HEK293T (cell line): ENCODE results near the gene TMEM132D.

Experiments used
- CTCF ChIA-PET: fragments of 350-600 bp; formaldehyde crosslinking; extraction: SDS; loops from one replicate; lab custom pipeline; 2021; ENCODE audit warnings: antibody characterized with exemption, inconsistent platforms; lab: Yijun Ruan, JAX
- POLR2A ChIA-PET: fragments of 350-600 bp; formaldehyde crosslinking; extraction: SDS; loops from one replicate; lab custom pipeline; 2020; ENCODE audit warnings: antibody characterized with exemption, inconsistent platforms; lab: Yijun Ruan, JAX
- DNase-seq: peaks from one replicate; pipeline ENCODE4 v3.0.0; 2012; ENCODE audit warnings: mixed read lengths; ENCODE audit errors: extremely low spot score
- ARNT ChIP-seq: fragments of 450-650 bp; IDR thresholded peaks from 2 replicates; pipeline ENCODE4 v1.6.1; 2017; ENCODE audit warnings: mild to moderate bottlenecking
- BHLHE40 ChIP-seq: fragments of 450-650 bp; IDR thresholded peaks from 2 replicates; pipeline ENCODE4 v1.6.1; 2016; ENCODE audit warnings: mild to moderate bottlenecking, moderate library complexity, borderline replicate concordance
- CTBP1 ChIP-seq: fragments of 450-650 bp; IDR thresholded peaks from 2 replicates; pipeline ENCODE4 v1.6.1; 2016; ENCODE audit warnings: borderline replicate concordance
- ELF4 ChIP-seq: fragments of 450-650 bp; IDR thresholded peaks from 2 replicates; pipeline ENCODE4 v1.6.1; 2017; ENCODE audit warnings: antibody characterized with exemption
- FOXA1 ChIP-seq: fragments of 450-650 bp; IDR thresholded peaks from 2 replicates; pipeline ENCODE4 v1.6.1; 2016; ENCODE audit warnings: mild to moderate bottlenecking
- FOXK2 ChIP-seq: fragments of 450-650 bp; IDR thresholded peaks from 2 replicates; pipeline ENCODE4 v1.6.1; 2016; ENCODE audit warnings: mild to moderate bottlenecking
- FOXM1 ChIP-seq: fragments of 450-650 bp; IDR thresholded peaks from 2 replicates; pipeline ENCODE4 v1.6.1; 2017; ENCODE audit warnings: mild to moderate bottlenecking, borderline replicate concordance
- HDGF ChIP-seq: fragments of 450-650 bp; IDR thresholded peaks from 2 replicates; pipeline ENCODE4 v1.6.1; 2017; ENCODE audit warnings: antibody characterized with exemption, borderline replicate concordance
- L3MBTL2 ChIP-seq: fragments of 450-650 bp; conservative IDR thresholded peaks from 2 replicates; pipeline ENCODE4 v1.6.1; 2016; ENCODE audit warnings: mild to moderate bottlenecking
- LEF1 ChIP-seq: fragments of 450-650 bp; IDR thresholded peaks from 2 replicates; pipeline ENCODE4 v1.6.1; 2017; ENCODE audit warnings: mild to moderate bottlenecking, borderline replicate concordance
- NFRKB ChIP-seq: fragments of 450-650 bp; IDR thresholded peaks from 2 replicates; pipeline ENCODE4 v1.6.1; 2016; ENCODE audit warnings: mild to moderate bottlenecking, moderate library complexity
- SP1 ChIP-seq: fragments of 450-650 bp; IDR thresholded peaks from 2 replicates; pipeline ENCODE4 v1.6.1; 2017
- SUZ12 ChIP-seq: fragments of 450-650 bp; IDR thresholded peaks from 2 replicates; pipeline ENCODE4 v1.6.1; 2016; ENCODE audit warnings: mild to moderate bottlenecking
- TARDBP ChIP-seq: fragments of 450-650 bp; IDR thresholded peaks from 2 replicates; pipeline ENCODE4 v1.6.1; 2016
- ZNF384 ChIP-seq: fragments of 450-650 bp; IDR thresholded peaks from 2 replicates; pipeline ENCODE4 v1.6.1; 2016
- TF ChIP-seq, protein P1 (sequence below): fragments of 450-650 bp; IDR thresholded peaks from 2 replicates; pipeline ENCODE4 v1.6.1; 2016

TMEM132D gene

GRCh38 chr12:129831294-129831693, 72.5 kb downstream of the TMEM132D start:
- no peak for DNase-seq
- CTCF ChIA-PET: no interaction called here
- no peak for TF ChIP-seq FOXM1
- TF ChIP-seq CTBP1: no peak
- no peak for TF ChIP-seq ZNF384
- no peak for TF ChIP-seq SP1
- no peak for TF ChIP-seq FOXK2
- TF ChIP-seq FOXA1: no peak
- TF ChIP-seq TARDBP: no peak
- no peak for TF ChIP-seq LEF1
- no peak for TF ChIP-seq L3MBTL2
- TF ChIP-seq ELF4: no peak
- TF ChIP-seq BHLHE40: no peak
- TF ChIP-seq, protein P1, sequence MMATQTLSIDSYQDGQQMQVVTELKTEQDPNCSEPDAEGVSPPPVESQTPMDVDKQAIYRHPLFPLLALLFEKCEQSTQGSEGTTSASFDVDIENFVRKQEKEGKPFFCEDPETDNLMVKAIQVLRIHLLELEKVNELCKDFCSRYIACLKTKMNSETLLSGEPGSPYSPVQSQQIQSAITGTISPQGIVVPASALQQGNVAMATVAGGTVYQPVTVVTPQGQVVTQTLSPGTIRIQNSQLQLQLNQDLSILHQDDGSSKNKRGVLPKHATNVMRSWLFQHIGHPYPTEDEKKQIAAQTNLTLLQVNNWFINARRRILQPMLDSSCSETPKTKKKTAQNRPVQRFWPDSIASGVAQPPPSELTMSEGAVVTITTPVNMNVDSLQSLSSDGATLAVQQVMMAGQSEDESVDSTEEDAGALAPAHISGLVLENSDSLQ: no peak
- TF ChIP-seq HDGF: no peak
- TF ChIP-seq NFRKB: no peak
- no peak for TF ChIP-seq SUZ12
- no peak for TF ChIP-seq ARNT
- POLR2A ChIA-PET: no interaction called here

DNA sequence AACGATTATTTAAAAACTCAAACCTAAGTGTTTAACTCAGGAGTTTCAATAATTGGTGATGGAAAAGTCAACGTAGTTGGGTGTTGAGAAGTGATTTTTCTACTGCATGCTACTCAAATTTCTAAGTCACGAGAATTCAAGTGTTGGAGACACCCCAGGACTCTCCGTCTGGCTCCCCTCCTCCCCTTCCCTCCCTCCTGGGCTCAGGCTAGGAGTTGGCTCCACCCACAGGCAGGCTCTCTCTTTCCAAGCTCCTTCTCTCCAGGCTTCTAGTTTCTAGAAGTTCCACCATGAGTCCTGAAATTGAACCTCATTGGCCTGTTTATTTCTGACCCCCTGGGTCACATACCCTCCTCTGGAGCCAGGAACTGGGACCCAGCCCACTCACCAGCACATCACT, 73.0 kb downstream of the TMEM132D start:
- no peak for DNase-seq
- no peak for TF ChIP-seq ZNF384
- no peak for TF ChIP-seq SP1
- TF ChIP-seq L3MBTL2: no peak
- no peak for TF ChIP-seq LEF1
- TF ChIP-seq FOXA1: no peak
- TF ChIP-seq FOXM1: no peak
- ChIA-PET CTCF (no interaction called here), POLR2A (no interaction called here)

DNA sequence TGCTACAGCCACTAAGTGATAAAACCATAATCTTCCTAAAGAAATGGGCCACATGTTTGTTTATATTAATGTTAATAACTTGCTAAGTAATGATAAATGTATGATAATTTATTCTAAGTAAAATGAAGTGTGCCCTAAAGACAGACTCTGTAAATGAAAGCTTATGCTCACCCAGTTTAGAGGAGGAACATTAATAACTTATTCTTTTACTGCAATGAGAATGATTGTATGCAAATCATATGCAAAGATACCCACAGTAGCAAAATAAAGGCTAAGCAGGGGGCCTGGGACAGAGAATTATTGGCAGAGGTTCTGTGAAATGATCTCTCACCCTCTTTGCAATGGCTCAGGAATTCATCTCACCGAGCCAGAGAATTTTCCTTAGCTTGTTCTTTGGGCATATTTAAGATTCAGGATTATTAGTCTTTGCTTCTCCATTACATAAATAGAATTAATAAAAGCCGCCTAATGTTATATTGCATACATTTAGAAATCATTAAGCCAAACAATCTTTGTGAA, 75.9 kb downstream of the TMEM132D start:
- CTCF ChIA-PET: no interaction called here
- POLR2A ChIA-PET: no interaction called here
- TF ChIP-seq, protein P1: no peak
- TF ChIP-seq NFRKB: no peak

GRCh38 chr12:129827102-129827865, 76.5 kb downstream of the TMEM132D start:
- no peak for DNase-seq
- ChIA-PET POLR2A (no interaction called here), CTCF (no interaction called here)
- TF ChIP-seq, protein P1: no peak
- TF ChIP-seq CTBP1 (no peak), SUZ12 (no peak), FOXM1 (no peak), FOXA1 (no peak), TARDBP (no peak), NFRKB (no peak), HDGF (no peak), ELF4 (no peak)

More for the DNA sequence above, 75.9 kb downstream of the TMEM132D start:
- no peak for DNase-seq

DNA sequence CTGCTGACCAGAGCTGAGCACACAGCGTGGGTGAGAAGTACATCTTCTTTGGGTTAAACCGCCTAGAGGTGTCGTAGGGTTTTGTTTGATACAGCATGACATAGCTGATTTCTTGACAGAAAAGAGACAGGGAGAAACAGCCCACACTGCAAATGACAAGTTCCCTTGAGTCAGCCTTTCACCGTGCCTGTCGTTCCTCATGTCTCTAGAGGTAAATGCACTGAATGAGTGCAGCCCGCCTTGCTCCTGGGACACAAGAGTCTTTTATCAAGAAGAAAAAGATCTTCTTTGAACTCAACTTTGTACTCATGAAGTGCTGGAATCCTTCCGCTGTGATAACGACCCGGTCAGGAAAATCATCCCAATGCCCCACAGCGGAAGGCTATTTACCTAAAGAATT, 77.6 kb downstream of the TMEM132D start:
- DNase-seq: no peak
- no peak for TF ChIP-seq ZNF384
- TF ChIP-seq L3MBTL2: no peak
- no peak for TF ChIP-seq NFRKB
- ChIA-PET CTCF (no interaction called here), POLR2A (no interaction called here)

GRCh38 chr12:129825316-129825715, 78.5 kb downstream of the TMEM132D start:
- no peak for DNase-seq
- POLR2A ChIA-PET: no interaction called here
- CTCF ChIA-PET: no interaction called here
- no peak for TF ChIP-seq NFRKB
- no peak for TF ChIP-seq FOXK2
- TF ChIP-seq HDGF: no peak
- no peak for TF ChIP-seq L3MBTL2
- TF ChIP-seq TARDBP: no peak
- TF ChIP-seq ELF4: no peak
- TF ChIP-seq CTBP1: no peak
- TF ChIP-seq SP1: no peak
- TF ChIP-seq, protein P1: no peak
- TF ChIP-seq ARNT: no peak
- TF ChIP-seq FOXM1: no peak
- no peak for TF ChIP-seq LEF1
- TF ChIP-seq SUZ12: no peak
- no peak for TF ChIP-seq FOXA1
- TF ChIP-seq BHLHE40: no peak
- no peak for TF ChIP-seq ZNF384
